ENCODE data around the gene CCDC6.
"Not testable (repeated sequence)": the region's sequence is repeated elsewhere in the genome, so short reads cannot be mapped to it uniquely, and the experiment has no call there.

CCDC6 gene

GRCh38 chr10:59804220-59804619 is 102.1 kb downstream of the CCDC6 start:
- DNase-seq = no peak

GRCh38 chr10:59803714-59804113 is 102.6 kb downstream of the CCDC6 start:
- no peak for DNase-seq

- DNase-seq = no peak
Measured at GRCh38 chr10:59801171-59801570, 105.2 kb downstream of the CCDC6 start.

- no peak for DNase-seq
Measured at GRCh38 chr10:59799421-59799820, 106.9 kb downstream of the CCDC6 start.

GRCh38 chr10:59793919-59794318 is 112.4 kb downstream of the CCDC6 start:
- DNase-seq = no peak

GRCh38 chr10:59792812-59793211 is 113.5 kb downstream of the CCDC6 start:
- no peak for DNase-seq

GRCh38 chr10:59791601-59792000 is 114.8 kb downstream of the CCDC6 start:
- no peak for DNase-seq

GRCh38 chr10:59790080-59790479 is 116.3 kb downstream of the CCDC6 start:
- DNase-seq = not testable (repeated sequence)

GRCh38 chr10:59788914-59789313 is 117.4 kb downstream of the CCDC6 start:
- DNase-seq = not testable (repeated sequence)

- not testable (repeated sequence) for DNase-seq
Measured at GRCh38 chr10:59787032-59787431, 119.3 kb downstream of the CCDC6 start.

- not testable (repeated sequence) for DNase-seq
Measured at GRCh38 chr10:59785476-59785875, 120.9 kb downstream of the CCDC6 start.

- no peak for DNase-seq
Measured at GRCh38 chr10:59781511-59781910, 124.8 kb downstream of the CCDC6 start.

- DNase-seq = no peak
Measured at GRCh38 chr10:59779756-59780533, 126.4 kb downstream of the CCDC6 start.

- DNase-seq = no peak
Measured at GRCh38 chr10:59774451-59774850, 131.9 kb downstream of the CCDC6 start.

GRCh38 chr10:59773088-59773487 is 133.3 kb downstream of the CCDC6 start:
- no peak for DNase-seq

- no peak for DNase-seq
Measured at GRCh38 chr10:59771162-59771807, 135.1 kb downstream of the CCDC6 start.

GRCh38 chr10:59770689-59771088 is 135.7 kb downstream of the CCDC6 start:
- no peak for DNase-seq

- no peak for DNase-seq
Measured at GRCh38 chr10:59762505-59762904, 143.9 kb downstream of the CCDC6 start.

- DNase-seq = no peak
Measured at GRCh38 chr10:59757966-59758365, 148.4 kb downstream of the CCDC6 start.

GRCh38 chr10:59754951-59755350 is 151.4 kb downstream of the CCDC6 start:
- DNase-seq = no peak

GRCh38 chr10:59753267-59753666 is 153.1 kb downstream of the CCDC6 start, which contains the start of gene MRLN:
TSS of gene MRLN (minus strand) at chr10:59753455.
- DNase-seq = no peak

GRCh38 chr10:59752278-59752940 is 153.9 kb downstream of the CCDC6 start:
- no peak for DNase-seq

- DNase-seq = no peak
Measured at GRCh38 chr10:59750155-59750945, 156.0 kb downstream of the CCDC6 start.
